ENCODE data around the gene MPP7. TPM values are rescaled to one million over a fixed set of nuclear protein-coding genes. Genes with fewer than 3 reads are reported as not detected.
A peak's percentile ranks its signal among the peaks of the same experiment; 100 is the strongest.

MPP7 gene
- total RNA-seq, 1 donor, result 2.2 TPM

GRCh38 chr10:28312572-28312971 is 9.7 kb upstream of the MPP7 start:
- no peaks in the 10 kb centered on the region for H4K20me1 ChIP-seq (ENCODE audit: insufficient read depth, low read length)
- peaks cover 49% of the 10 kb centered on the region for H3K27me3 ChIP-seq (ENCODE audit: insufficient read depth, low read length)
- H3K4me3 ChIP-seq (ENCODE audit: insufficient read depth, low read length), result no peak overlapping the region
- no peak for TF ChIP-seq CTCF (IDR thresholded peaks at IDR 0.05; ENCODE audit: extremely low read depth, low read depth, low read length)
- H3K9me3 ChIP-seq (ENCODE audit: low read depth, low read length), result no peaks in the 10 kb centered on the region
- no peak overlapping the region for H2AFZ ChIP-seq (ENCODE audit: low read length)
- H3K27ac ChIP-seq (ENCODE audit: low read depth, low read length), result no peak overlapping the region
- DNase-seq (ENCODE audit: insufficient read length, low spot score, missing footprints), result peak; percentile 13
- peaks cover 8% of the 10 kb centered on the region for H3K4me1 ChIP-seq (ENCODE audit: insufficient read depth, low read length)
- no peak overlapping the region for H3K4me2 ChIP-seq (ENCODE audit: insufficient read depth, low read length)
- H3K79me2 ChIP-seq (ENCODE audit: insufficient read depth, low read length), result no peaks in the 10 kb centered on the region
- H3K36me3 ChIP-seq (ENCODE audit: insufficient read depth, low read length), result no peaks in the 10 kb centered on the region

- Histone ChIP-seq H2AFZ (ENCODE audit: low read length) (no peak overlapping the region), H3K79me2 (ENCODE audit: insufficient read depth, low read length) (no peaks in the 10 kb centered on the region), H4K20me1 (ENCODE audit: insufficient read depth, low read length) (no peaks in the 10 kb centered on the region), H3K4me2 (ENCODE audit: insufficient read depth, low read length) (no peak overlapping the region), H3K4me1 (ENCODE audit: insufficient read depth, low read length) (peaks cover 8% of the 10 kb centered on the region), H3K9me3 (ENCODE audit: low read depth, low read length) (no peaks in the 10 kb centered on the region), H3K27me3 (ENCODE audit: insufficient read depth, low read length) (peaks cover 63% of the 10 kb centered on the region), H3K36me3 (ENCODE audit: insufficient read depth, low read length) (no peaks in the 10 kb centered on the region), H3K27ac (ENCODE audit: low read depth, low read length) (no peak overlapping the region), H3K4me3 (ENCODE audit: insufficient read depth, low read length) (no peak overlapping the region)
- no peak for TF ChIP-seq CTCF (IDR thresholded peaks at IDR 0.05; ENCODE audit: extremely low read depth, low read depth, low read length)
- DNase-seq (ENCODE audit: insufficient read length, low spot score, missing footprints), result no peak
These were observed 8.2 kb upstream of the MPP7 start for GRCh38 chr10:28311104-28311503.

GRCh38 chr10:28307267-28307666 is 4.4 kb upstream of the MPP7 start:
- Histone ChIP-seq H3K4me1 (ENCODE audit: insufficient read depth, low read length) (peaks cover 1% of the 10 kb centered on the region), H4K20me1 (ENCODE audit: insufficient read depth, low read length) (no peaks in the 10 kb centered on the region), H3K4me2 (ENCODE audit: insufficient read depth, low read length) (no peak overlapping the region), H3K9me3 (ENCODE audit: low read depth, low read length) (no peaks in the 10 kb centered on the region), H3K27ac (ENCODE audit: low read depth, low read length) (no peak overlapping the region), H2AFZ (ENCODE audit: low read length) (no peak overlapping the region), H3K36me3 (ENCODE audit: insufficient read depth, low read length) (no peaks in the 10 kb centered on the region), H3K27me3 (ENCODE audit: insufficient read depth, low read length) (peaks cover 72% of the 10 kb centered on the region), H3K4me3 (ENCODE audit: insufficient read depth, low read length) (no peak overlapping the region), H3K79me2 (ENCODE audit: insufficient read depth, low read length) (no peaks in the 10 kb centered on the region)
- TF ChIP-seq CTCF (IDR thresholded peaks at IDR 0.05; ENCODE audit: extremely low read depth, low read depth, low read length), result no peak
- no peak for DNase-seq (ENCODE audit: insufficient read length, low spot score, missing footprints)

- H3K4me1 ChIP-seq (ENCODE audit: insufficient read depth, low read length), result no peaks in the 10 kb centered on the region
- H3K9me3 ChIP-seq (ENCODE audit: low read depth, low read length), result no peaks in the 10 kb centered on the region
- H3K36me3 ChIP-seq (ENCODE audit: insufficient read depth, low read length), result no peaks in the 10 kb centered on the region
- H4K20me1 ChIP-seq (ENCODE audit: insufficient read depth, low read length), result no peaks in the 10 kb centered on the region
- H3K79me2 ChIP-seq (ENCODE audit: insufficient read depth, low read length), result no peaks in the 10 kb centered on the region
- no peak overlapping the region for H2AFZ ChIP-seq (ENCODE audit: low read length)
- no peak overlapping the region for H3K4me2 ChIP-seq (ENCODE audit: insufficient read depth, low read length)
- no peak overlapping the region for H3K4me3 ChIP-seq (ENCODE audit: insufficient read depth, low read length)
- TF ChIP-seq CTCF (IDR thresholded peaks at IDR 0.05; ENCODE audit: extremely low read depth, low read depth, low read length), result no peak
- peak; percentile 65 for DNase-seq (ENCODE audit: insufficient read length, low spot score, missing footprints)
- H3K27me3 ChIP-seq (ENCODE audit: insufficient read depth, low read length), result peaks cover 75% of the 10 kb centered on the region
- H3K27ac ChIP-seq (ENCODE audit: low read depth, low read length), result no peak overlapping the region
These were observed 2.7 kb upstream of the MPP7 start for GRCh38 chr10:28305553-28305952.
